Gastroesophageal sphincter (tissue), 4 donors: Measurements from ENCODE around the gene SMARCA1. TPM values are rescaled to one million over a fixed set of nuclear protein-coding genes. Genes with fewer than 3 reads are reported as not detected.

Experiments used
- ATAC-seq: fragments of 150-250 bp; one replicate; pipeline ENCODE4 v1.9.1; 2016; ENCODE audit warnings: mild to moderate bottlenecking, moderate library complexity
- H3K27ac ChIP-seq, 4 donors: fragments of 200-600 bp; sonication (generic) in 3 of 4; 1 replicate in 3 of 4; 2 replicates in 1 of 4; pipeline ENCODE4 v1.5.1; 2016 to 2019
- H3K27me3 ChIP-seq: fragments of 200-600 bp; sonication (generic); one replicate; pipeline ENCODE4 v1.5.1; 2019
- H3K36me3 ChIP-seq, 2 donors: fragments of 200-600 bp; sonication (generic); one replicate each; pipeline ENCODE4 v1.5.1; 2019; ENCODE audit warnings: control low read depth in 1 of 2
- H3K4me1 ChIP-seq, 3 donors: fragments of 200-600 bp; sonication (generic); 1 replicate in 2 of 3; 2 replicates in 1 of 3; pipeline ENCODE4 v1.5.1; 2016 to 2019; ENCODE audit warnings: control low read depth in 2 of 3
- H3K4me3 ChIP-seq, 2 donors: fragments of 200-600 bp; sonication (generic); one replicate each; pipeline ENCODE4 v1.5.1; 2019; ENCODE audit warnings: mild to moderate bottlenecking in 1 of 2, moderate library complexity in 1 of 2
- H3K9me3 ChIP-seq, 3 donors: fragments of 200-600 bp; sonication (generic); one replicate each; pipeline ENCODE4 v1.5.1; 2017 to 2019; ENCODE audit warnings: control low read depth in 2 of 3
- EP300 ChIP-seq: sonication (generic); formaldehyde crosslinking; IDR thresholded peaks from one replicate; pipeline ENCODE4 v1.6.1; 2017; ENCODE audit warnings: antibody characterized with exemption, mild to moderate bottlenecking
- POLR2A ChIP-seq, 2 donors: fragments of 450-650 bp; IDR thresholded peaks; one replicate each; pipeline ENCODE4 v1.6.1; 2017; ENCODE audit warnings: antibody characterized with exemption in 2 of 2, mild to moderate bottlenecking in 2 of 2, moderate library complexity in 1 of 2
- POLR2AphosphoS5 ChIP-seq: sonication (generic); formaldehyde crosslinking; IDR thresholded peaks from one replicate; pipeline ENCODE4 v1.6.1; 2017; ENCODE audit warnings: antibody characterized with exemption
- WGBS, 2 donors: methylation state at CpG; one replicate each; pipeline ENCODE4 v1.1.5; 2018; ENCODE audit warnings: low coverage in 1 of 2; 5-methylcytosine and 5-hydroxymethylcytosine counted together
- total RNA-seq, 4 donors: library from RNA; depleted of rRNA; stranded (reverse); fragments of >200 nt; gene quantifications; one replicate each; pipeline ENCODE4 v1.1.0, GENCODE V29; 2016
- TF ChIP-seq, protein P1 (sequence below), 4 experiments: fragments of 200-600 bp in 2 of 4; fragments of 450-650 bp in 2 of 4; sonication (generic) in 1 of 4; IDR thresholded peaks; one replicate each; pipeline ENCODE4 v1.5.1; 2017 to 2019; ENCODE audit warnings: antibody characterized with exemption in 4 of 4, mild to moderate bottlenecking in 2 of 4, moderate library complexity in 2 of 4

Gene SMARCA1
- total RNA-seq, 4 donors from 2014 or later = 55.4 to 91.7 (median 64.1) TPM

DNA sequence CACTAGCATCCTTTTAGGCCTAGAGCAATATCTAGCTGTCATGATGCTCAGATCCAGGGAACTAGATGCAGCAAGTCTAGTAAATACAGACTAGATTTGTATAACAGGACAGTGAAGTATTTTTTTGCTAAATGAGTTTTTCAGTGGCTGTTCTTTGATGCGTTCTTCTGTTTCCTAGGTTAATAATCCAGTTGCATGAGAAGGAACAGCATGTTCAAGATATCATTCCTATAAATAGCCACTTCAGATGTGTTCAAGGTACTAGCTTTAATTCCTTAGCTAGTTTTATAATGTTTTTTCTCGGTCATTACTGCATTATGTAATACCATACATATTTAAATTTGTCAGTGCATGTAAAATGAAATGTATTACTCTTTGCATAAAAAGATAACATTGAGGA is 21.5 kb upstream of the SMARCA1 start:
- 22 to 56% methylated on average over 1 to 2 of the region's 2 CpGs for WGBS, 2 donors
- Histone ChIP-seq H3K36me3 (no peaks in the 10 kb centered on the region), H3K4me3 (no peak overlapping the region), H3K4me1 (peaks cover 0 to 41% (median 0%) of the 10 kb centered on the region in 3 donors), H3K9me3 (no peaks in the 10 kb centered on the region), H3K27ac (peak overlapping the region; percentile 70 to 89 (median 87)), H3K27me3 (no peaks in the 10 kb centered on the region)
- ATAC-seq = peak; percentile 60
- peak; percentile 37 for TF ChIP-seq EP300
- peak; percentile 54 for TF ChIP-seq POLR2AphosphoS5
- TF ChIP-seq, protein P1, sequence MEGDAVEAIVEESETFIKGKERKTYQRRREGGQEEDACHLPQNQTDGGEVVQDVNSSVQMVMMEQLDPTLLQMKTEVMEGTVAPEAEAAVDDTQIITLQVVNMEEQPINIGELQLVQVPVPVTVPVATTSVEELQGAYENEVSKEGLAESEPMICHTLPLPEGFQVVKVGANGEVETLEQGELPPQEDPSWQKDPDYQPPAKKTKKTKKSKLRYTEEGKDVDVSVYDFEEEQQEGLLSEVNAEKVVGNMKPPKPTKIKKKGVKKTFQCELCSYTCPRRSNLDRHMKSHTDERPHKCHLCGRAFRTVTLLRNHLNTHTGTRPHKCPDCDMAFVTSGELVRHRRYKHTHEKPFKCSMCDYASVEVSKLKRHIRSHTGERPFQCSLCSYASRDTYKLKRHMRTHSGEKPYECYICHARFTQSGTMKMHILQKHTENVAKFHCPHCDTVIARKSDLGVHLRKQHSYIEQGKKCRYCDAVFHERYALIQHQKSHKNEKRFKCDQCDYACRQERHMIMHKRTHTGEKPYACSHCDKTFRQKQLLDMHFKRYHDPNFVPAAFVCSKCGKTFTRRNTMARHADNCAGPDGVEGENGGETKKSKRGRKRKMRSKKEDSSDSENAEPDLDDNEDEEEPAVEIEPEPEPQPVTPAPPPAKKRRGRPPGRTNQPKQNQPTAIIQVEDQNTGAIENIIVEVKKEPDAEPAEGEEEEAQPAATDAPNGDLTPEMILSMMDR (IDR thresholded peaks at IDR 0.05) = no peak

DNA sequence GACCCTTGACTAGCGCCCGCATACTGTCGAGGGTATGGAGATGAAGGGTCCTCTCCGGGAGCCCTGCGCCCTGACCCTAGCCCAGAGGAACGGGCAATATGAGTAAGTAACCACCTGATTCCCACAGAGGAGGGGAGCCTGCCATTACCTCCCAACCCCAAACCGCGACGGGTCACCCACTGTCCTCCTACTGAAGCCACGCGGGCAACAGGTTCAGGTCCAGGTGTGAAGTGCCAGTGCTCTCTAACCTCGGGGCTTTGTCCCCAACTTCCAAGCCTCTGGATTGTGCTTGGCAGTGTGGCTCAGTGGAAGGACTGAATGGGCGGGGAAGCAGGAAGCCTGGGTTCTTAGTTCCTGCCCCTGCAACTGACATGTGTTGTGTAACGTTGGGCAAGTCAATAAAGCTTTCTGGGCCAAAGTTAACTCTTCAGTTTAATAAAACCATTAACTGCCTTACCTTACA is 17.5 kb upstream of the SMARCA1 start:
- peak; percentile 63 for ATAC-seq
- H3K9me3 ChIP-seq = no peaks in the 10 kb centered on the region
- H3K27ac ChIP-seq = peak overlapping the region; percentile 88 to 91 (median 90)
- WGBS, 2 donors = 23% methylated on average over 5 of the region's 14 CpGs; no CpG with 5 or more reads in 1 of the 2 donors
- H3K4me3 ChIP-seq = peak overlapping the region; percentile 72 to 96
- H3K4me1 ChIP-seq = peaks cover 0 to 32% (median 0%) of the 10 kb centered on the region in 3 donors
- H3K27me3 ChIP-seq = no peaks in the 10 kb centered on the region
- TF ChIP-seq POLR2A (IDR thresholded peaks at IDR 0.05) (no peak), POLR2AphosphoS5 (no peak), EP300 (no peak)
- TF ChIP-seq, protein P1 (IDR thresholded peaks at IDR 0.05) = no peak
- no peaks in the 10 kb centered on the region for H3K36me3 ChIP-seq

DNA sequence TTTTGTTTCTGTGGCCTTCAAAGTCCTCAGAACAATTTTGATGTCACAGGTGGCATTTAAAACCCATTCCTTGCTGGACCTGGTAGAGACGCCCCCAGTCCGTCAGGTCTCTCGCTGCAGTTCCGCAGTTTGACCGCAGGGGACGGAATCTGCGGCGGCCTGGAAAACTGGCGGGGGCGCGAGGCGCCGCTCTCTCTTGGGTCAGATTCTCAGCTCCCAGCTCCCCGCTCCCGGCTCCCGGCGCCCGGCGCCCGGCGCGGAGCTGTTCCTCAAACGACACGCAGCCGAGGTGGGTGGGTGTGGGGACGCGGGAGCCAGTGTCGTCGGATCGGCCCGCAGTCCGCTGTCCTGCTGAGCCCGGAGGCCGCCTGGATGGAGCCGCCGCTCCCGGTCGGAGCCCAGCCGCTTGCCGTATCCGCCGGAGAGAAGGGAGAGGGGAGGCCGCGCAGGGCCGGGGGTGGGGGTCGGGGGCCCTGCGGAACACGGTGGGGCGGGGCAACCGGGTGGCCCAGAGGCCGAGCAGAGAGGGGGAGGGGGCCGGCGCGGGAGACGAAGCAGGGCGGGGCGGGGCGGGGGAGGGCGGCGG is 16.9 kb upstream of the SMARCA1 start, which contains the start of gene OCRL:
TSS of gene OCRL (plus strand) at position 192 of the 586 bp plus-strand sequence. CDS start at position 373, 181 bp downstream.
- ATAC-seq = peak; percentile 87
- peaks cover 0 to 26% (median 0%) of the 10 kb centered on the region in 3 donors for H3K4me1 ChIP-seq
- peak in 1 of 2 donors; percentile 50 for TF ChIP-seq POLR2A (IDR thresholded peaks at IDR 0.05)
- TF ChIP-seq EP300 = no peak
- TF ChIP-seq, protein P1 (IDR thresholded peaks at IDR 0.05) = peak; percentile 54 to 85 (median 84)
- H3K27me3 ChIP-seq = no peaks in the 10 kb centered on the region
- no peaks in the 10 kb centered on the region for H3K36me3 ChIP-seq
- WGBS, 2 donors = 42% methylated on average over 3 of the region's 60 CpGs; no CpG with 5 or more reads in 1 of the 2 donors
- H3K9me3 ChIP-seq = no peaks in the 10 kb centered on the region
- H3K4me3 ChIP-seq = peak within 1 kb of the TSS; percentile 72 to 96
- peak within 1 kb of the TSS; percentile 88 to 91 (median 90) for H3K27ac ChIP-seq

DNA sequence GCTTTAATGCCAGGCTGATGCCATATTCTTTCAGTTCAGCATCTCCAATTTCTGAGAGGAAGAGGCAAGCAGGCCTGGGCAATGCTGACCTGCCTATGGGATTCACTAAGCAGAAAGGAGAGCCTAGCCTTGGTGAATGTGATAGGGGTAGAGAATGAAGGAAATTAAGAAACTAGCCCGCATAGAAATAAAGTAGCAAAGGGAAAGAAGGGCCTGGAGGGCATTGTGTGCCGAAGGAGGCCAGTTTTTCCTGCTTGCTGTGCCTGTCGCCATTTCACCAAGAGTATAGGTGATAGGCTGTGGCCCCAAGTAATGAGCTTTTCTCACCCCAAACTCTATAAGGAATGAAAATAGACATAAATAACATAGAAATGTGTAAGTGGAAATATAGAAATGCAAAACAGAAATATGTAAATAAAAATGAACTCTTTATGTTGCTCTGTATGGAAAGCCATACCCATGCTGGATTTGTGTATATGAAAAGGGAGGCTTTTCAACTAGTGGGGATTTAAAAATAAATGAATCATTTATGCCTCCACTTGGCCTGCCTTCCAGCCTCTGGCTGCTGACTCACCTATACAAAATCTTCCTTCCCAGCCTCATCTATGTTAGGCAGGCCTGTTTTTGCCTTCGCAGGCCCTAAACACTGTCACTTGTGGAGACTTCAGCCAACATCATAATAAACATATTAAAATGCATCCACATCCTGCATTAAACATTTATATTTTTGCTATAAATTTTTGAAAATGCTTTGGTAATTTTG is 11.7 kb upstream of the SMARCA1 start:
- Histone ChIP-seq H3K36me3 (no peaks in the 10 kb centered on the region), H3K9me3 (no peaks in the 10 kb centered on the region), H3K4me1 (no peaks in the 10 kb centered on the region), H3K27ac (peak overlapping the region in 1 of 4 donors; percentile 27), H3K4me3 (no peak overlapping the region), H3K27me3 (no peaks in the 10 kb centered on the region)
- 29 to 40% methylated on average over 1 to 4 of the region's 4 CpGs for WGBS, 2 donors
- TF ChIP-seq, protein P1 (IDR thresholded peaks at IDR 0.05) = no peak
- TF ChIP-seq POLR2AphosphoS5 (no peak), POLR2A (IDR thresholded peaks at IDR 0.05) (no peak), EP300 (no peak)
- ATAC-seq = no peak
